Mesodermal cell (in vitro differentiated cells): ENCODE data around the gene OR2L13.

ENCODE experiments used
- H3K27ac ChIP-seq: 2 replicates; pipeline ENCODE4 v1.7.0; 2013; ENCODE audit warnings: mild to moderate bottlenecking, low read depth, low read length, moderate library complexity; ENCODE audit not compliant: severe bottlenecking
- H3K36me3 ChIP-seq: 2 replicates; pipeline ENCODE4 v1.7.1; 2013; ENCODE audit warnings: mild to moderate bottlenecking, low read length, moderate library complexity; ENCODE audit not compliant: control insufficient read depth, insufficient read depth
- H3K4me1 ChIP-seq: one replicate; pipeline ENCODE4 v1.7.1; 2013; ENCODE audit warnings: mild to moderate bottlenecking, low read length; ENCODE audit not compliant: insufficient read depth, control insufficient read depth, poor library complexity, severe bottlenecking
- H3K4me3 ChIP-seq: 2 replicates; pipeline ENCODE4 v1.7.0; 2013; ENCODE audit warnings: low read length, control low read depth, mild to moderate bottlenecking; ENCODE audit not compliant: insufficient read depth, poor library complexity, severe bottlenecking; ENCODE audit errors: extremely low read depth
- H3K9me3 ChIP-seq: 2 replicates; pipeline ENCODE4 v1.7.1; 2013; ENCODE audit warnings: mild to moderate bottlenecking, low read length, moderate library complexity; ENCODE audit not compliant: control insufficient read depth
- WGBS, 2 experiments: methylation state at CpG; one replicate each; pipeline ENCODE4 v1.1.5; 2013; ENCODE audit warnings: missing lambda C conversion rate in 2 of 2; ENCODE audit not compliant: insufficient coverage in 2 of 2; 5-methylcytosine and 5-hydroxymethylcytosine counted together

Gene OR2L13

DNA sequence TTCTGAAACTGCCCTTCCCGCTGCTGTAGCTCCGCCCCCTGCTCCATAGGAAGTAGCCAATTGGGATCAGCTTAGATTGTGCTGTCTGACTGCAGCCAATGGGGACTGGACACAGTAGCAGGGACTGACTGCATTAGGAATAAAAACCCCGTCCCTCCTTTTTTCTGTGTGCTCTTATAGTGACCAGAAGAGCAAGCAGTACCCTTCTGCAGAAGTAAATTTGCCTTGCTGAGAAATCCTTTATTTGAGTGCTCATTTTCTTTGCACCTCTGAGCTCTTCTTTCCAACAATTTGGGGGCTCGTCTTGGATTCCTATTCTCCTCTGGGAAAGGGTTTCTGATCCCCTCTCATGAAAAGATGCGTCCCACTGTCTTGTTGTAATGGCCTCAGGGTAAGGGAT is 16.2 kb downstream of the OR2L13 start:
- no peaks in the 10 kb centered on the region for H3K4me1 ChIP-seq
- H3K9me3 ChIP-seq: peaks cover 55% of the 10 kb centered on the region
- no peaks in the 10 kb centered on the region for H3K36me3 ChIP-seq
- no peak overlapping the region for H3K27ac ChIP-seq
- no peak overlapping the region for H3K4me3 ChIP-seq
- 38 to 79% methylated on average over 2 to 4 of the region's 5 CpGs for WGBS, 2 experiments

GRCh38 chr1:248114890-248115289 is 19.9 kb downstream of the OR2L13 start:
- peaks cover 40% of the 10 kb centered on the region for H3K9me3 ChIP-seq
- no peaks in the 10 kb centered on the region for H3K36me3 ChIP-seq
- WGBS, 2 experiments: 69 to 73% methylated on average over 5 of the region's 7 CpGs
- no peak overlapping the region for H3K27ac ChIP-seq
- H3K4me1 ChIP-seq: no peaks in the 10 kb centered on the region
- H3K4me3 ChIP-seq: no peak overlapping the region

DNA sequence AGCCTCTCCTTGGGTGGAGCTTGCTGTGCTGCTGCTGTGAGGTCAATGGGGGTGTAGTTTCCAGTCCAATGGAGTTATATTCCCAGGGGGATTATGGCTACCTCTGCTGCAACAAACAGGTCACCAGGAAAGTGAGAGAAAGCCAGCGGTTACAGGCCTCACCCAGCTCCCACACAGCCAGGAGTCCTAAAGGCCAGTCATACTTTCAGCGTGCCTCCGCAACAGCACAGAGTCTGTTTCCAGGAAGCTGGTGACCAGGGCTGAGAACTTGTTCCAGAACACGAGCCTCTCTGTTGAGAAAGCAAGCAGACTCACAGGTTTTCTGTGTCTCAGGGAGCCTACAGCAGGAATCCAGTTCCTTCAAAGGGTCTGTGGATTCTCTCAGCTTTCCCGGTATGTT is 32.7 kb downstream of the OR2L13 start:
- Histone ChIP-seq H3K36me3 (no peaks in the 10 kb centered on the region), H3K27ac (no peak overlapping the region), H3K4me3 (no peak overlapping the region), H3K9me3 (peaks cover 57% of the 10 kb centered on the region), H3K4me1 (no peaks in the 10 kb centered on the region)
- 75 to 78% methylated on average over 5 of the region's 5 CpGs for WGBS, 2 experiments

DNA sequence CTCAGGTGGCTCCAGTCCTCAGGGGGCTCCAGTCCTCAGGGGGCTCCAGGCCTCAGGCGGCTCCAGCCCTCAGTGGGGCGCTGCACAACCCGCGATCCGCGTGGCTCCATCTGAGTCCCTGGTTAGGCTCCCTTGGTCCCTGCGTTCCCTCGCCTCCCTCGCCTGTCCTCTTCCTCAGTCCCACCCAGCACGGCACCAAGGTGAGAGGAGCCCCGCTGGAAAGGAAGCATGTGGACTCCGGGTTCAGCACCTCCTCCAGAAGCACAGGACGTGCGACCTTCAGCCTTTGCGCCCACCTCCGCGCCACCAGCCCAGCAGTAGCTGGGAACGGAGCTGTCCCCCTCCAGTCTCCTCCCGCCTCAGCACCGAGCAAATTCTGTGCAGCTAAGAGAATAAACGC is 41.8 kb downstream of the OR2L13 start:
- Histone ChIP-seq H3K4me3 (no peak overlapping the region), H3K9me3 (peaks cover 49% of the 10 kb centered on the region), H3K36me3 (no peaks in the 10 kb centered on the region), H3K27ac (no peak overlapping the region), H3K4me1 (no peaks in the 10 kb centered on the region)
- WGBS, 2 experiments: 82 to 91% methylated on average over 18 to 19 of the region's 21 CpGs

- H3K4me1 ChIP-seq: no peaks in the 10 kb centered on the region
- no peaks in the 10 kb centered on the region for H3K36me3 ChIP-seq
- peaks cover 29% of the 10 kb centered on the region for H3K9me3 ChIP-seq
- H3K27ac ChIP-seq: no peak overlapping the region
- WGBS, 2 experiments: no CpG with 5 or more reads among the region's 1 CpG
- H3K4me3 ChIP-seq: no peak overlapping the region
Observed at GRCh38 chr1:248140846-248141245, 45.9 kb downstream of the OR2L13 start.

DNA sequence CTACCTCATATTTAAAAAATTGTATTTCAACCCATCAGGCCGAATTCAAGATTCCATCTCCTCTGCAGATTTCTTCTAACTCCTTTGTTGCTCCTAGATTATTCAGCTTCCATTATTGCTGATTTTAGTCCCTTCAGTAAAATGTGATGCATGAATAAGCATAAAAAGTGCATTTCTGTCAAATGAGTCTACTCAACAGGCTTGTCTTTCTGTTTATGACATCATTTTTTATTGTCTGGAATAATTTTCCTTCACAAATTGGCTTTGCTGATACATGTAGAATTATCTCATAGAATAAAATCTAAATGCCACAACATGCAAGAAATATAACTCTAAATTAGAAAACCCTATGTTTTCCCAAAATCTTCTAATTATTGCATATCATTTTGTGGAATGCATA is 48.3 kb downstream of the OR2L13 start:
- H3K27ac ChIP-seq: no peak overlapping the region
- H3K36me3 ChIP-seq: no peaks in the 10 kb centered on the region
- no peak overlapping the region for H3K4me3 ChIP-seq
- no CpG with 5 or more reads among the region's 1 CpG for WGBS, 2 experiments
- H3K9me3 ChIP-seq: peaks cover 40% of the 10 kb centered on the region
- H3K4me1 ChIP-seq: no peaks in the 10 kb centered on the region

- H3K9me3 ChIP-seq: peaks cover 38% of the 10 kb centered on the region
- WGBS, 2 experiments: no CpG with 5 or more reads among the region's 3 CpGs
- H3K36me3 ChIP-seq: no peaks in the 10 kb centered on the region
- no peak within 1 kb of the TSS for H3K4me3 ChIP-seq
- H3K27ac ChIP-seq: no peak within 1 kb of the TSS
- no peaks in the 10 kb centered on the region for H3K4me1 ChIP-seq
Observed at GRCh38 chr1:248144513-248145198, 49.7 kb downstream of the OR2L13 start, which contains the start of gene OR2M5. Gene OR2M5, plus strand, starts transcription at chr1:248145148. Its CDS starts 0 bp downstream, at chr1:248145148.
